Thyroid gland (tissue), 4 donors: ENCODE data around the gene SALL4.

Source experiments
- POLR2A ChIP-seq, 2 donors: fragments of 450-650 bp; IDR thresholded peaks; one replicate each; pipeline ENCODE4 v1.6.1; 2017; ENCODE audit warnings: antibody characterized with exemption in 2 of 2, mild to moderate bottlenecking in 2 of 2, moderate library complexity in 1 of 2
- TF ChIP-seq, protein P1 (sequence below), 6 experiments: fragments of 200-600 bp in 3 of 6; fragments of 450-650 bp in 3 of 6; sonication (generic) in 3 of 6; IDR thresholded peaks; one replicate each; pipeline ENCODE4 v1.5.1; 2016 to 2019; ENCODE audit warnings: antibody characterized with exemption in 6 of 6, mild to moderate bottlenecking in 2 of 6, inconsistent platforms in 1 of 6, moderate library complexity in 1 of 6

- TF ChIP-seq, protein P1, sequence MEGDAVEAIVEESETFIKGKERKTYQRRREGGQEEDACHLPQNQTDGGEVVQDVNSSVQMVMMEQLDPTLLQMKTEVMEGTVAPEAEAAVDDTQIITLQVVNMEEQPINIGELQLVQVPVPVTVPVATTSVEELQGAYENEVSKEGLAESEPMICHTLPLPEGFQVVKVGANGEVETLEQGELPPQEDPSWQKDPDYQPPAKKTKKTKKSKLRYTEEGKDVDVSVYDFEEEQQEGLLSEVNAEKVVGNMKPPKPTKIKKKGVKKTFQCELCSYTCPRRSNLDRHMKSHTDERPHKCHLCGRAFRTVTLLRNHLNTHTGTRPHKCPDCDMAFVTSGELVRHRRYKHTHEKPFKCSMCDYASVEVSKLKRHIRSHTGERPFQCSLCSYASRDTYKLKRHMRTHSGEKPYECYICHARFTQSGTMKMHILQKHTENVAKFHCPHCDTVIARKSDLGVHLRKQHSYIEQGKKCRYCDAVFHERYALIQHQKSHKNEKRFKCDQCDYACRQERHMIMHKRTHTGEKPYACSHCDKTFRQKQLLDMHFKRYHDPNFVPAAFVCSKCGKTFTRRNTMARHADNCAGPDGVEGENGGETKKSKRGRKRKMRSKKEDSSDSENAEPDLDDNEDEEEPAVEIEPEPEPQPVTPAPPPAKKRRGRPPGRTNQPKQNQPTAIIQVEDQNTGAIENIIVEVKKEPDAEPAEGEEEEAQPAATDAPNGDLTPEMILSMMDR (IDR thresholded peaks at IDR 0.05): no peak
- TF ChIP-seq POLR2A (IDR thresholded peaks at IDR 0.05): no peak
Measured at GRCh38 chr20:51738877-51739447, 63.4 kb downstream of the SALL4 start.
